ENCODE data around the gene RBBP5. TPM values are rescaled to one million over a fixed set of nuclear protein-coding genes. Genes with fewer than 3 reads are reported as not detected.

RBBP5 gene
- total and polyA plus RNA-seq, 2 of the 4 experiments (the other 2 are of a cell fraction) = 7.3 to 37.5 TPM

DNA sequence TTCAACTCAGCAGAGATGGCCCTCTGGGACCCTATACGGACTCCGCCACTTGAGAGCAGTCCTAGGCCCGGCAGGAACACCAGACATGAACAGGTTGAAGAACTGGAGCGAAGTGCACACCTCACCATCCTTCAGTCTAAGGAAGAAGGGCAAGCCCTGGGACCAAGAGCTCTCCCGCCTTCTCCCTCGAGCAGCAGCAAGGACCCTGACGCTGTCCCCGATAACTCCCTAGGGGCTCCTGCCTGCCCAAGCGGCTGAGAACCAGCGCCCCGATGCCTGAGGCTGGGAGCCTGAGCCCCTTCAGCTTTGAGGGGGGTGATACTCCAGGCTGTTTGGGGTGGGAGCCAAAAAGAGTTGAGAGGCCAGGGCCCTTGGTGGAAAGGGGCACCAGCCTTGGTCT, 47.7 kb downstream of the RBBP5 start:
- Histone ChIP-seq H2AK5ac (ENCODE audit: low read depth, low read length) (no peak overlapping the region), H3K9me1 (ENCODE audit: insufficient read depth, low read length) (no peaks in the 10 kb centered on the region; the same call in 1 of the 2 replicates), H2BK5ac (ENCODE audit: low read depth, low read length, poor library complexity, severe bottlenecking) (no peak overlapping the region), H3K27ac (ENCODE audit: insufficient read depth, low read length) (no peak overlapping the region), H3K14ac (replicated peaks; ENCODE audit: low read depth, low read length) (no peak overlapping the region), H3K9ac (ENCODE audit: low read depth, low read length) (no peak overlapping the region), H4K20me1 (ENCODE audit: insufficient read depth, low read length) (no peaks in the 10 kb centered on the region), H3K79me1 (ENCODE audit: low read depth in 1 of 2, low read length in 2 of 2) (no peaks in the 10 kb centered on the region), H2BK120ac (ENCODE audit: low read depth, low read length) (no peak overlapping the region), H3K23ac (ENCODE audit: low read depth, low read length) (no peak overlapping the region), H3K36me3 (ENCODE audit: control insufficient read depth, insufficient read depth, low read length) (no peaks in the 10 kb centered on the region), H3K4ac (ENCODE audit: low read depth, low read length) (no peak overlapping the region), H3K4me1 (ENCODE audit: control insufficient read depth, insufficient read depth, low read length) (no peaks in the 10 kb centered on the region; the same call in 1 of the 2 replicates), H3K27me3 (ENCODE audit: control insufficient read depth, insufficient read depth, low read length) (no peaks in the 10 kb centered on the region; the same call in none of the 2 replicates), H3K4me3 (ENCODE audit: insufficient read depth, low read depth, low read length) (no peak overlapping the region), H4K5ac (ENCODE audit: low read depth, low read length) (no peak overlapping the region), H3K9me3 (ENCODE audit: control insufficient read depth, insufficient read depth, low read length) (no peaks in the 10 kb centered on the region), H2AFZ (replicated peaks; ENCODE audit: low read length, poor library complexity) (no peak overlapping the region), H3K18ac (ENCODE audit: low read depth, low read length) (no peak overlapping the region), H2AK9ac (replicated peaks; ENCODE audit: low read depth, low read length, poor library complexity) (no peak overlapping the region), H2BK20ac (ENCODE audit: low read depth, low read length) (no peak overlapping the region), H4K8ac (ENCODE audit: low read depth in 2 of 2, low read length in 2 of 2) (no peak overlapping the region), H3K56ac (ENCODE audit: extremely low read depth, insufficient read depth, low read length) (no peak overlapping the region), H4K91ac (ENCODE audit: insufficient read depth, low read depth, low read length) (no peak overlapping the region), H3K4me2 (ENCODE audit: low read depth, low read length) (no peak overlapping the region), H2BK15ac (ENCODE audit: low read depth, low read length) (no peak overlapping the region)
- WGBS, 2 experiments (ENCODE audit: extremely low coverage in 2 of 2, insufficient read length in 1 of 2) = 90% methylated on average over 2 of the region's 11 CpGs; no CpG with 5 or more reads in 1 of the 2 experiments
- BruUV-seq (replicated peaks) = no TSS peak
- TF ChIP-seq SMC3 (IDR thresholded peaks at IDR 0.05; ENCODE audit: low read depth, low read length) (no peak), MXI1 (IDR thresholded peaks at IDR 0.05; ENCODE audit: borderline replicate concordance, low read depth, low read length) (no peak), FOS (IDR thresholded peaks at IDR 0.05; ENCODE audit: low read depth, low read length) (no peak), MAZ (IDR thresholded peaks at IDR 0.05; ENCODE audit: borderline replicate concordance, low read depth, low read length) (no peak), CHD1 (IDR thresholded peaks at IDR 0.05; ENCODE audit: low read depth, low read length) (no peak), BHLHE40 (IDR thresholded peaks at IDR 0.05; ENCODE audit: low read depth, low read length) (no peak), POLR2A (IDR thresholded peaks at IDR 0.05; ENCODE audit: low read depth, low read length) (no peak), CEBPB (IDR thresholded peaks at IDR 0.05; ENCODE audit: low read depth, low read length) (no peak), RAD21 (IDR thresholded peaks at IDR 0.05; ENCODE audit: low read length) (no peak), NFE2L2 (IDR thresholded peaks at IDR 0.05; ENCODE audit: low read depth, low read length) (no peak)
- TF ChIP-seq, protein P1, sequence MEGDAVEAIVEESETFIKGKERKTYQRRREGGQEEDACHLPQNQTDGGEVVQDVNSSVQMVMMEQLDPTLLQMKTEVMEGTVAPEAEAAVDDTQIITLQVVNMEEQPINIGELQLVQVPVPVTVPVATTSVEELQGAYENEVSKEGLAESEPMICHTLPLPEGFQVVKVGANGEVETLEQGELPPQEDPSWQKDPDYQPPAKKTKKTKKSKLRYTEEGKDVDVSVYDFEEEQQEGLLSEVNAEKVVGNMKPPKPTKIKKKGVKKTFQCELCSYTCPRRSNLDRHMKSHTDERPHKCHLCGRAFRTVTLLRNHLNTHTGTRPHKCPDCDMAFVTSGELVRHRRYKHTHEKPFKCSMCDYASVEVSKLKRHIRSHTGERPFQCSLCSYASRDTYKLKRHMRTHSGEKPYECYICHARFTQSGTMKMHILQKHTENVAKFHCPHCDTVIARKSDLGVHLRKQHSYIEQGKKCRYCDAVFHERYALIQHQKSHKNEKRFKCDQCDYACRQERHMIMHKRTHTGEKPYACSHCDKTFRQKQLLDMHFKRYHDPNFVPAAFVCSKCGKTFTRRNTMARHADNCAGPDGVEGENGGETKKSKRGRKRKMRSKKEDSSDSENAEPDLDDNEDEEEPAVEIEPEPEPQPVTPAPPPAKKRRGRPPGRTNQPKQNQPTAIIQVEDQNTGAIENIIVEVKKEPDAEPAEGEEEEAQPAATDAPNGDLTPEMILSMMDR (conservative IDR thresholded peaks at IDR 0.05; ENCODE audit: low read depth, low read length) = no peak
- TF ChIP-seq, protein P2, sequence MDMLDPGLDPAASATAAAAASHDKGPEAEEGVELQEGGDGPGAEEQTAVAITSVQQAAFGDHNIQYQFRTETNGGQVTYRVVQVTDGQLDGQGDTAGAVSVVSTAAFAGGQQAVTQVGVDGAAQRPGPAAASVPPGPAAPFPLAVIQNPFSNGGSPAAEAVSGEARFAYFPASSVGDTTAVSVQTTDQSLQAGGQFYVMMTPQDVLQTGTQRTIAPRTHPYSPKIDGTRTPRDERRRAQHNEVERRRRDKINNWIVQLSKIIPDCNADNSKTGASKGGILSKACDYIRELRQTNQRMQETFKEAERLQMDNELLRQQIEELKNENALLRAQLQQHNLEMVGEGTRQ (IDR thresholded peaks at IDR 0.05; ENCODE audit: low read depth, low read length) = no peak
- no peak for DNase-seq
- intact Hi-C loops (cut with micrococcal nuclease) (no loop called here), in situ Hi-C loops (cut with MboI; ENCODE audit: low sequenced_read_pairs) (no loop called here), dilution Hi-C loops (cut with HindIII; ENCODE audit: low sequenced_read_pairs, unreplicated experiment) (no loop called here)
- POLR2A ChIA-PET (ENCODE audit: unreplicated experiment) = no interaction called here
- ATAC-seq (ENCODE audit: low read depth) = no peak
- CTCF ChIA-PET = interaction anchor here (1.6 kb wide), 1 partner anchor 12 kb away, joined by 7 read pairs; no protein-coding TSS in a partner anchor

All from IMR-90 (cell line).